Measurements from ENCODE around the gene ZZZ3. TPM values are rescaled to one million over a fixed set of nuclear protein-coding genes. Genes with fewer than 3 reads are reported as not detected.

Gene ZZZ3
- total RNA-seq (2022; extraction: Qiagen RNA extraction; ENCODE audit: low read depth) = 18.5 to 25.8 TPM (median 20.2 TPM) in 5 replicates

GRCh38 chr1:77682460-77683159 lies at the start of gene ZZZ3:
ZZZ3 (minus strand) TSS chr1:77682658; CDS start chr1:77633354, 49,304 bp downstream.

Other genes with a start within 250 kb of the ZZZ3 start
- 14.8 to 24.3 TPM (median 21.5 TPM) in 5 replicates for gene USP33, start 77.2 kb upstream of the ZZZ3 start, total RNA-seq (2022; extraction: Qiagen RNA extraction; ENCODE audit: low read depth)
- gene MIGA1, start 97.0 kb upstream of the ZZZ3 start, total RNA-seq (2022; extraction: Qiagen RNA extraction; ENCODE audit: low read depth) = 4.9 to 7.9 TPM (median 6.7 TPM) in 5 replicates
- gene NEXN, start 206.0 kb upstream of the ZZZ3 start, total RNA-seq (2022; extraction: Qiagen RNA extraction; ENCODE audit: low read depth) = 4.6 to 7.1 TPM (median 5.1 TPM) in 5 replicates

All from A549 treated with DMSO at 1 μM for 4 hours (cell line).